GM12801 (cell line): ENCODE measurements around the gene COX20.

Source experiments
- TF ChIP-seq, protein P1 (sequence below): IDR thresholded peaks from one replicate; pipeline ENCODE4 v1.5.1; 2011; ENCODE audit warnings: control low read depth; ENCODE audit not compliant: insufficient read length; ENCODE audit errors: extremely low read depth

Gene COX20

DNA sequence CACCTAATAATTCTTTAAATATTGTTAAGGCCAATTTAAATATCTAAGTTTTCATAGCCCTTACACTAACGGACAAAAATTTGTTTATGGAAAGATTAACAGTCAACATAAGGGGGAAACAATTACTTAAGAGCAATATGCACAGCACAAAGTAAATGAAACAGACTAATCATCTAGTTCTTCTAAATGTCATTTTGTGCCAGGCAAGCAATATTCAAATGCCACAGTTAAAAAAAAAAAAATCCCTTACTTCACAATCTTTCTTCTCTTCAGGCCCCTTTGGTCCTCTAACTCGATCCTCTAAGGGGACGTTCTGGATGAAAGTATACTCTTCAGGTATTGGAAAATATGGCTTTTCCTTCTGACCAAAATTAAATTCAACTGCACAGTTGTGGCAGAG, 22.3 kb downstream of the COX20 start:
- TF ChIP-seq, protein P1, sequence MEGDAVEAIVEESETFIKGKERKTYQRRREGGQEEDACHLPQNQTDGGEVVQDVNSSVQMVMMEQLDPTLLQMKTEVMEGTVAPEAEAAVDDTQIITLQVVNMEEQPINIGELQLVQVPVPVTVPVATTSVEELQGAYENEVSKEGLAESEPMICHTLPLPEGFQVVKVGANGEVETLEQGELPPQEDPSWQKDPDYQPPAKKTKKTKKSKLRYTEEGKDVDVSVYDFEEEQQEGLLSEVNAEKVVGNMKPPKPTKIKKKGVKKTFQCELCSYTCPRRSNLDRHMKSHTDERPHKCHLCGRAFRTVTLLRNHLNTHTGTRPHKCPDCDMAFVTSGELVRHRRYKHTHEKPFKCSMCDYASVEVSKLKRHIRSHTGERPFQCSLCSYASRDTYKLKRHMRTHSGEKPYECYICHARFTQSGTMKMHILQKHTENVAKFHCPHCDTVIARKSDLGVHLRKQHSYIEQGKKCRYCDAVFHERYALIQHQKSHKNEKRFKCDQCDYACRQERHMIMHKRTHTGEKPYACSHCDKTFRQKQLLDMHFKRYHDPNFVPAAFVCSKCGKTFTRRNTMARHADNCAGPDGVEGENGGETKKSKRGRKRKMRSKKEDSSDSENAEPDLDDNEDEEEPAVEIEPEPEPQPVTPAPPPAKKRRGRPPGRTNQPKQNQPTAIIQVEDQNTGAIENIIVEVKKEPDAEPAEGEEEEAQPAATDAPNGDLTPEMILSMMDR: no peak

DNA sequence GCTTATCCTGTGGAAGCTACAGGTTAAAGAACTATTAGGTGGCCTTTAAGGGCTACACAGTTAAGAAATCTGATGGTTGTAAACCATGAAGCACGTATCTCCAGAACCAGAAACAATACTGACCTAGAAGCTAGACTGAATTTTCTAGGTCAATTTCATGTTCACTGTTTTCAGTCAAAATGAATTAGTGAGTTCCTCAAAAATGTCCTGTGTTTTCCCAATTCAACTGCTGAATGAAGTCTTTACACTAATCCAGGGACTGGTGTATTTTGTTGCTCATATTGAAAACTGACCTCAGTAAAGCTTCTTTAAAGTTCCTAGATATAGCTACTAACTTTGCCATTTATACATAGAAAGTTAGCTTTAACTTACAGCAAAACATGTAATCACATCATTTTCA, 22.9 kb downstream of the COX20 start:
- TF ChIP-seq, protein P1: no peak

DNA sequence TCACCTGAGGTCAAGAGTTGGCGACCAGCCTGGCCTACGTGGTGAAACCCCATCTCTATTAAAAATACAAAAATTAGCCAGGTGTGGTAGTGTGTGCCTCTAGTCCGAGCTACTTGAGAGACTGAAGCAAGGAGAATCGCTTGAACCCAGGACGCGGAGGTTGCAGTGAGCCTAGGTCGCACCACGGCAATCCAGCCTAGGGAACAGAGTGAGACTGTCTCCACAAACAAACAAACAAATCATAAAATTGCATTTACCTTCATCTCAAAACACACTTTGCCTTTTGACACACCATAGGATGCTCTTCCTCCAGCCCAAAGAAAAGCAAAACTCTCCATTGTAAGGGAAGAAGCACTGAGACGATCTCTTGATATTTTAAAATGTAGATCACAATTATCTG, 24.6 kb downstream of the COX20 start:
- TF ChIP-seq, protein P1: no peak

DNA sequence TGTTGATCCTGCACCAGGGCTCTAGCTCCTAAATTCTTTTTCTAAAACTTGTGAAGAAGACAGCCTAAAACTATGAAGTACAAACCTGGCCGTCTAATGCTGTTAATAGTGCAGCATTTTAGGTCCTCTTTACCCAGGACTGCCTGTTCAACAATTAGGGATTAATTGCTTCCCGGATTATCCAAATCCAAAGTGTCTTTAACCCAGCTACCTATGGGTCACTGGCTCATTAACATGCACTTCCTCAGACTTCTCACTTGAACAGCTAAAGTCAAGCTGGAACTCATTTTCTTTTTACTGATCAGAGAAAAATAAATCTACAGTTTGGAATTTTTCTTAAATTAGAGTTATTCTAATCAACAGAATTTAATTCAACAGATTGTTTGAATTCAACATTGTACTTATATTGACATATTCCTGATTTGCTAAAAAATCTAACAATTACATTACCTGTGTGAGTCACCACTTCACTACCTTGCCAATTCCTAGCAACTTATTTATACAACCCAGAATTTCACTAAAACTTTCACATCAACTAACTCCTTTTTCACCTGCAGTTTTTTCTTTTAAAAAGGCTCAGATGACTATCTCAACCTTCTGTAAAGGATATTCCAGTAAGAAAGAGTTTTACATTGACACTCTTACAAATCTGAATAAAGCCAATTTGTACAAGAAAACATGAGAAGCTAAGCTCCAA, 25.6 kb downstream of the COX20 start:
- TF ChIP-seq, protein P1: no peak

DNA sequence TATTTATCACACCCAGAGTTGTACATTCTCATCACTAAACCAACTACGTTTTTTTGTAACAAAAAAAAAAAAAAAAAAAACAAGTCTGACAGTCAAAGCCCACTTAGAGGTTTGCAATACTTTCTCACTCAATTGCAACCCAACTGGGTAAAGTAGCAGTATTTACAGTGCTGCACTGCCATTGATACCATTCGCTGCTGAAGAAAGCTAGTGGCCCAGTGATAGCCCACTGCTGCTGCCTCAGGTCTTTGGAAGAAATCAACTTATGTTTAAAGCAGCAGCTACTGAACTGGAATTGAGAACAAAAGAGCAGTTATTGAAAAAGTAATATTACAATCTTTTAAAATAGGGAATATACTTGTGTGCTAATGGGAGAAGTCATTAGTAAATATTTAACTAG, 26.2 kb downstream of the COX20 start:
- TF ChIP-seq, protein P1: no peak

DNA sequence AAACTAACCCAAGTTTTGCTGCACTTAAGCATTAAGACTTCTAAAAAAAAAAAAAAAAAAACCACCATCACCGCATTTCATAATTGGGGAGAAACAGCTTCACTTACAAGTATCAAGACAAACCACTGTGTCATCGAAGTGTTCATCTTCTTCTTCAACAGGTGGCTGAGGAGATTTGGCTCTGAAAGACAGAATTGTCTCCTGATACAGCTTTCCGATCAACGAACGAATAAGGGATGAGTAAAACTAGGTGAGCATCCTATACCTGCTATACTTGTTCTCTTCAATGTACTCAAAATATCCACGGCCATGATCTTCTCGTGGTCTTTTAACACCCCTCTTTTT, 26.9 kb downstream of the COX20 start:
- TF ChIP-seq, protein P1: no peak

DNA sequence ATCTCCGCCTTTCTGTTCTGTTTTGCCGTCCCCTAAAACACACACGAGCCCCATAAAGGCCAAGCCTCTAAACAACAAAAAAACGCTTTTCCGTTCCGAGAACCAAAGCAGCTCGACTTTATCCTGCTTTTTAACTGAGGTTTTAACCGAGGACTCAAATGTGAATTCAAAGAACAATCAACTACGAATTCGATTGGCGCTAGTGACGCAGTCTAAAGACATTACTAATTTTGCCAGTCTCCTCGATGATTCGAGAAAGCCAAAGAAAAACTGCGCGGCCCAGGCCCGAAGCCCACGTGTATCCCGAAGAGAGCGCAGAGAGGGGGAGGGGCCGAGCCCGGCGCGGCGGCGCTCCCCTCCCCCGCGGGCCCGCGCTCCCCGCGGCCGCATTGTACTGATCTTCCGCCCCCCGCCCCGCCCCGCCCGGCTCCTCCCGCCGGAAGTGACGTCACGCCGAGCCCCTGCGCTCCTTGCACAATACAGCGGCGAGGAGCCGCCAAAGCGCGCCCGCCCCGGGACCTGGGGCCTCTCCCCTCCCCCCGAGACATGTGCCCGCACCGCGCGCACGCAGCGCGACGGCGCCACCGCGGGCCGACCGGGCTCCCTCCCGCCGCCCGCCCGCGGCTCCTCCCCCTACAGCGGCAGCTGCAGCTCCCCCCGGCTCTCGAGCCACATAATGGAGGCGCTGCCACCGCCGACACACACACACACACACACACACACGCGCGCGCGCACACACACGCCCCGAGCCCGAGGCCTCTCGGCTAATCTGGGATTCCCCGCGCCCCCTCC, 27.4 kb downstream of the COX20 start:
- TF ChIP-seq, protein P1: no peak
